Measurements from ENCODE around the gene IZUMO1. TPM values are rescaled to one million over a fixed set of nuclear protein-coding genes. Genes with fewer than 3 reads are reported as not detected.
A peak's percentile ranks its signal among the peaks of the same experiment; 100 is the strongest.

IZUMO1 gene
- total RNA-seq, 2 experiments from 2014 or later, result not detected

- Mint-ChIP-seq H3K9me3 (no peaks in the 10 kb centered on the region), H3K27me3 (ENCODE audit: low read depth) (peaks cover 17% of the 10 kb centered on the region), H3K4me3 (no peak overlapping the region), H3K4me1 (ENCODE audit: low read depth) (peaks cover 24% of the 10 kb centered on the region), H3K36me3 (ENCODE audit: low read depth) (no peaks in the 10 kb centered on the region), H3K27ac (no peak overlapping the region)
- CTCF ChIA-PET, result interaction anchor here (0.6 to 1.1 kb wide), 2 partner anchors 90 to 101 kb away, joined by 3 read pairs; no protein-coding TSS in a partner anchor
- DNase-seq, result peak; percentile 45
- intact Hi-C loops (cut with micrococcal nuclease), result no loop called here
Observed at GRCh38 chr19:48741129-48741999, 5.3 kb downstream of the IZUMO1 start.

GRCh38 chr19:48740164-48740972 is 6.3 kb downstream of the IZUMO1 start, which contains the start of gene RASIP1:
Gene RASIP1 (minus strand): TSS chr19:48740610. CDS start chr19:48740282, 328 bp downstream.
- H3K4me3 Mint-ChIP-seq, result peak within 1 kb of the TSS; percentile 21
- H3K9me3 Mint-ChIP-seq, result no peaks in the 10 kb centered on the region
- intact Hi-C loops (cut with micrococcal nuclease), result no loop called here
- H3K4me1 Mint-ChIP-seq (ENCODE audit: low read depth), result peaks cover 17% of the 10 kb centered on the region
- CTCF ChIA-PET, result interaction anchor here (0.6 to 2.6 kb wide), 4 partner anchors 11 to 95 kb away, joined by 3 to 13 read pairs (median 8); partner anchors contain the start of gene CA11
- H3K27me3 Mint-ChIP-seq (ENCODE audit: low read depth), result peaks cover 12% of the 10 kb centered on the region
- H3K27ac Mint-ChIP-seq, result no peak within 1 kb of the TSS
- DNase-seq, result no peak
- no peaks in the 10 kb centered on the region for H3K36me3 Mint-ChIP-seq (ENCODE audit: low read depth)

- Mint-ChIP-seq H3K4me1 (ENCODE audit: low read depth) (peaks cover 17% of the 10 kb centered on the region), H3K36me3 (ENCODE audit: low read depth) (no peaks in the 10 kb centered on the region), H3K9me3 (no peaks in the 10 kb centered on the region), H3K27me3 (ENCODE audit: low read depth) (peaks cover 10% of the 10 kb centered on the region), H3K27ac (no peak overlapping the region), H3K4me3 (peak overlapping the region; percentile 21)
- CTCF ChIA-PET, result interaction anchor here (0.6 to 2.6 kb wide), 6 partner anchors 12 to 107 kb away, joined by 3 to 13 read pairs (median 6); partner anchors contain the start of gene CA11
- DNase-seq, result no peak
- intact Hi-C loops (cut with micrococcal nuclease), result loop anchor here (2.0 kb wide), 2 partner anchors 93 to 417 kb away; partner anchors contain the start of gene CA11
Observed at GRCh38 chr19:48739404-48740163, 7.1 kb downstream of the IZUMO1 start.

GRCh38 chr19:48738557-48739403 is 7.9 kb downstream of the IZUMO1 start:
- CTCF ChIA-PET, result interaction anchor here (1.0 to 2.6 kb wide), 6 partner anchors 12 to 106 kb away, joined by 3 to 13 read pairs (median 4); partner anchors contain the start of gene CA11
- no peak overlapping the region for H3K27ac Mint-ChIP-seq
- intact Hi-C loops (cut with micrococcal nuclease), result loop anchor here (1.0 to 2.0 kb wide), 4 partner anchors 24 to 416 kb away; partner anchors contain the start of gene CA11
- peaks cover 10% of the 10 kb centered on the region for H3K27me3 Mint-ChIP-seq (ENCODE audit: low read depth)
- peaks cover 17% of the 10 kb centered on the region for H3K4me1 Mint-ChIP-seq (ENCODE audit: low read depth)
- H3K36me3 Mint-ChIP-seq (ENCODE audit: low read depth), result no peaks in the 10 kb centered on the region
- no peaks in the 10 kb centered on the region for H3K9me3 Mint-ChIP-seq
- H3K4me3 Mint-ChIP-seq, result peak overlapping the region; percentile 56
- DNase-seq, result peak; percentile 96

GRCh38 chr19:48737360-48737998 is 9.2 kb downstream of the IZUMO1 start:
- Mint-ChIP-seq H3K4me3 (no peak overlapping the region), H3K9me3 (no peaks in the 10 kb centered on the region), H3K4me1 (ENCODE audit: low read depth) (peaks cover 17% of the 10 kb centered on the region), H3K27ac (no peak overlapping the region), H3K27me3 (ENCODE audit: low read depth) (peaks cover 10% of the 10 kb centered on the region), H3K36me3 (ENCODE audit: low read depth) (no peaks in the 10 kb centered on the region)
- intact Hi-C loops (cut with micrococcal nuclease), result no loop called here
- no peak for DNase-seq
- CTCF ChIA-PET, result interaction anchor here (2.6 kb wide), 1 partner anchor 92 kb away, joined by 13 read pairs; the partner anchor contains the start of gene CA11

GRCh38 chr19:48735031-48735615 is 11.6 kb downstream of the IZUMO1 start:
- H3K4me1 Mint-ChIP-seq (ENCODE audit: low read depth), result peaks cover 7% of the 10 kb centered on the region
- no peaks in the 10 kb centered on the region for H3K9me3 Mint-ChIP-seq
- CTCF ChIA-PET, result no interaction called here
- H3K36me3 Mint-ChIP-seq (ENCODE audit: low read depth), result no peaks in the 10 kb centered on the region
- no peak overlapping the region for H3K27ac Mint-ChIP-seq
- H3K4me3 Mint-ChIP-seq, result no peak overlapping the region
- H3K27me3 Mint-ChIP-seq (ENCODE audit: low read depth), result peaks cover 4% of the 10 kb centered on the region
- no peak for DNase-seq
- intact Hi-C loops (cut with micrococcal nuclease), result no loop called here

GRCh38 chr19:48734625-48735024 is 12.1 kb downstream of the IZUMO1 start:
- Mint-ChIP-seq H3K9me3 (no peaks in the 10 kb centered on the region), H3K36me3 (ENCODE audit: low read depth) (no peaks in the 10 kb centered on the region), H3K4me3 (no peak overlapping the region), H3K27ac (no peak overlapping the region), H3K27me3 (ENCODE audit: low read depth) (no peaks in the 10 kb centered on the region), H3K4me1 (ENCODE audit: low read depth) (peaks cover 4% of the 10 kb centered on the region)
- intact Hi-C loops (cut with micrococcal nuclease), result no loop called here
- CTCF ChIA-PET, result no interaction called here
- no peak for DNase-seq

- H3K27me3 Mint-ChIP-seq (ENCODE audit: low read depth), result no peaks in the 10 kb centered on the region
- H3K4me3 Mint-ChIP-seq, result no peak overlapping the region
- H3K36me3 Mint-ChIP-seq (ENCODE audit: low read depth), result peaks cover 7% of the 10 kb centered on the region
- intact Hi-C loops (cut with micrococcal nuclease), result no loop called here
- DNase-seq, result no peak
- H3K27ac Mint-ChIP-seq, result no peak overlapping the region
- peaks cover 3% of the 10 kb centered on the region for H3K9me3 Mint-ChIP-seq
- CTCF ChIA-PET, result no interaction called here
- peaks cover 3% of the 10 kb centered on the region for H3K4me1 Mint-ChIP-seq (ENCODE audit: low read depth)
Observed at GRCh38 chr19:48731452-48731851, 15.3 kb downstream of the IZUMO1 start.

GRCh38 chr19:48728911-48729664 is 17.6 kb downstream of the IZUMO1 start:
- Mint-ChIP-seq H3K36me3 (ENCODE audit: low read depth) (peaks cover 18% of the 10 kb centered on the region), H3K27me3 (ENCODE audit: low read depth) (no peaks in the 10 kb centered on the region)

GRCh38 chr19:48726556-48726955 is 20.2 kb downstream of the IZUMO1 start:
- H3K9me3 Mint-ChIP-seq, result peaks cover 11% of the 10 kb centered on the region
- peak overlapping the region; percentile 80 for H3K27ac Mint-ChIP-seq
- intact Hi-C loops (cut with micrococcal nuclease), result no loop called here
- peaks cover 21% of the 10 kb centered on the region for H3K4me1 Mint-ChIP-seq (ENCODE audit: low read depth)
- CTCF ChIA-PET, result interaction anchor here (1.1 kb wide), 1 partner anchor 12 kb away, joined by 6 read pairs; no protein-coding TSS in a partner anchor
- no peaks in the 10 kb centered on the region for H3K27me3 Mint-ChIP-seq (ENCODE audit: low read depth)
- peak; percentile 48 for DNase-seq
- no peak overlapping the region for H3K4me3 Mint-ChIP-seq
- H3K36me3 Mint-ChIP-seq (ENCODE audit: low read depth), result peaks cover 18% of the 10 kb centered on the region

More at GRCh38 chr19:48728911-48729664, 17.6 kb downstream of the IZUMO1 start:
- Mint-ChIP-seq H3K9me3 (peaks cover 11% of the 10 kb centered on the region), H3K4me1 (ENCODE audit: low read depth) (peaks cover 17% of the 10 kb centered on the region), H3K4me3 (no peak overlapping the region), H3K27ac (no peak overlapping the region)
- DNase-seq, result no peak
- intact Hi-C loops (cut with micrococcal nuclease), result no loop called here
- CTCF ChIA-PET, result no interaction called here

All from activated naive CD4-positive, alpha-beta T cell treated with anti-CD3 and anti-CD28 coated beads for 36 hours (primary cell).